HL-60/S4 (cell line): ENCODE data around the gene SOWAHD.
"Not testable (repeated sequence)": the region's sequence is repeated elsewhere in the genome, so short reads cannot be mapped to it uniquely, and the experiment has no call there.

Source experiments
- in situ Hi-C: fragments of 300-500 bp; cut with MboI; formaldehyde crosslinking; loops from 2 replicates; pipeline ENCODE4 v1.14.3; 2022; ENCODE audit warnings: low sequenced_read_pairs

SOWAHD gene

DNA sequence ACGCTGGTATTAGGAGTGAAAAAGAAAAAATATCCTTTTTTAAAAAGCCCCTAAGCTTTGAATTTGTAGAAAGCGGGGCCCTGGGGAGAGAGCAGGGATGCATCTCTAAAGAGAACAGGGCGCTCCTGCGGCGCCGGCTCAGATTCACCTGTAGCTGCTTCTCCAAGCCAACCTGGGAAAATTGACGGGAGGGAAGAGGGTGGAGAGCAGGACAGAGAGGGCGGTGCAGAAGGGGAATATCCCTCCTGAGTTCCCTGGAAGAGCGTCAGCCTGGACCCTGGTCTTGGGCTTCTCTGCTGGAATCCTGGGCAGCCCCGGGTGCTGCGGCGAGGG is 776 bp upstream of the SOWAHD start:
- in situ Hi-C loops, result no loop called here

DNA sequence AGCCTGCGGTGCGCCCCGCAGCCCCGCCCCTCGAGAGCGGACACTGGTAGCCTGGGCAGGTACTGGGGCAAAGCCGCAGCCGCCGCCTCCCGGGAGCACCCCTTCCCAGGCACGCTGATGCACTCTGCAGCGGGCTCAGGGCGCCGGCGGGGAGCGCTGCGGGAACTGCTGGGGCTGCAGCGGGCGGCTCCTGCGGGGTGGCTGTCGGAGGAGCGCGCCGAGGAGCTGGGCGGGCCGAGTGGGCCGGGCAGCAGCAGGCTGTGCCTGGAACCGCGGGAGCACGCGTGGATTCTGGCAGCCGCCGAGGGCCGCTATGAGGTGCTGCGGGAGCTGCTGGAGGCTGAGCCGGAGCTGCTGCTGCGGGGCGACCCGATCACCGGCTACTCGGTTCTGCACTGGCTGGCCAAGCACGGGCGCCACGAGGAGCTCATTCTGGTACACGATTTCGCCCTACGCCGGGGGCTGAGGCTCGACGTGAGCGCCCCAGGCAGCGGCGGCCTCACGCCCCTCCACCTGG is 401 bp downstream of the SOWAHD start:
- in situ Hi-C loops, result no loop called here

- in situ Hi-C loops, result no loop called here
Measured at GRCh38 chrX:119759248-119759766, 919 bp downstream of the SOWAHD start.

GRCh38 chrX:119760026-119760877 is 1.9 kb downstream of the SOWAHD start:
- in situ Hi-C loops, result no loop called here

DNA sequence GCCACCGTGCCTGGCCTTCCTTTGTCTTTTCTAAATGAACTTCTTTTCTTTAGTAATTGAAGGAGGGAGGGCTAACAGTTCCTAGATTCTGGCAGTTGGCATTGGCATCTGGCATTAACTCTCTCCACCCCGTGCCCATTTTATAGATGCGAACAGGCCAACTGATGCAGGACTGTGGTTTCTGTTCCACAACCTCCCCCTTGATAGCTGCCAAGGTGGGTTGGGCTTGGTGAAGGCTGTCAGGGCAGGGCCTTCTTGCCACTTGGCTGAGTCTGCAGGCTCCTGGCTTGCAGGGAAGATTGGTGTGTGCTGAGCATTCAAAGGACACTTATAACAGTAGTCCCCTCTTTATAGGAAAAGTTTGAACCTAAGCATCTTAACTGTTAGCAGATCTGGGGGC is 4.3 kb downstream of the SOWAHD start:
- in situ Hi-C loops, result no loop called here

DNA sequence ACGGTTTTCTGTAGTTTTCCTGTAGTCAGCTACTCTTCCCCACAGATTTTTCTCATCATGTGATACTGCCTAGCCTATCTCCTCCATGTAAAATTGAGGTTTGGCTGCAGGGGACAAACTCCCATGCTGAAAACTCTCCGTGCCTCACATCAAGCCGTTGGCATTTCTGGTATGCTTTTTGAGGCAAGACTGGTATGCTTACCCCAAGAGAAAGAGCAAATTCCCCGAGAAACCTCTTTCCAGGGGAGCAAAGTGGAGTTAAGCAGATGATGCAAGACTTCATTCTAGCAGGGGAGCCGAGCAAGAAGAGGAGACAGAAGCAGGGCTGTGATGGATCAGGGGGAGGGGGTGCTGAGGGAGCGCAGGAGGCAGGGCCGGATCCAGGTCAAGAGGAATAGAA is 4.8 kb downstream of the SOWAHD start:
- in situ Hi-C loops, result no loop called here

DNA sequence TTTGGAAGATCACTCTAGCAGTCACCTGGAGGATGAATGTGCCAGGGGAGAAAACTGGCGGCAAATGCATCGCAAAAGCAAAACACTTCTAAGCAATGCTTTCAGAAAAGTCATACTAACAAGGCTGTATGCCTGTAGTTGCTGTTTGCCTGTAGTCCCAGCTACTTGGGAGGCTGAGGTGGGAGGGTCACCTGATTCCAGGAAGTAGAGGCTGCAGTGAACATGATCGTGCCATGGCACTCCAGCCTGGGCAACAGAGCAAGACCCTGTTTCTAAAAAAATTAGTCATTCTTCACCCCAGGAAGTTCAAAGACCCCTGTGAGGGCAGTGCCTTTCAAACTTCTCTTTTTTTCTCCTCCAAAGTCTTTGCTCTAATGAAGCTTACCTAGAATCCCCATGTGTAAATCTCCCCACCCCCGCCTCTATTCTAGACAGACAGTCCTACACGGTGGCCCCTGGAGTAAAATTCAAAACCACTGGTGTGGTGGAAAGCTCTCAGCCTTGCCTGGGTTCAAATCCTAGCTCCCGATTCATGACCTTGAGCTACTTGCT is 5.5 kb downstream of the SOWAHD start:
- in situ Hi-C loops, result no loop called here

DNA sequence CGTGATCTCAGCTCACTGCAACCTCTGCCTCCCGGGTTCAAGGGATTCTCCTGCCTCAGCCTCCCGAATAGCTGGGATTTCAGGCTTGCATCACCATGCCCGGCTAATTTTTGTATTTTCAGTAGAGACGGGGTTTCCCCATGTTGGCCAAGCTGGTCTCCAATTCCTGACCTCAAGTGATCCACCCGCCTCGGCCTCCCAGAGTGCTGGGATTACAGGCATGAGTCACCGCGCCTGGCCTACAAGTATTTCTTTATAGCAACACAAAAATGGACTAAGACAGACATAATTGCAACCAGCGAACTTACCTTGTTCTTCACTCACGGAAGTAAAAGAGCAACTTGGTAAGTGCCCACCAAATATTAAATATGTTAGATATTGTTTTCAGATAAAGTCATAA is 10.0 kb downstream of the SOWAHD start:
- in situ Hi-C loops, result not testable (repeated sequence)

- in situ Hi-C loops, result not testable (repeated sequence)
Measured at GRCh38 chrX:119769388-119769787, 11.0 kb downstream of the SOWAHD start.

DNA sequence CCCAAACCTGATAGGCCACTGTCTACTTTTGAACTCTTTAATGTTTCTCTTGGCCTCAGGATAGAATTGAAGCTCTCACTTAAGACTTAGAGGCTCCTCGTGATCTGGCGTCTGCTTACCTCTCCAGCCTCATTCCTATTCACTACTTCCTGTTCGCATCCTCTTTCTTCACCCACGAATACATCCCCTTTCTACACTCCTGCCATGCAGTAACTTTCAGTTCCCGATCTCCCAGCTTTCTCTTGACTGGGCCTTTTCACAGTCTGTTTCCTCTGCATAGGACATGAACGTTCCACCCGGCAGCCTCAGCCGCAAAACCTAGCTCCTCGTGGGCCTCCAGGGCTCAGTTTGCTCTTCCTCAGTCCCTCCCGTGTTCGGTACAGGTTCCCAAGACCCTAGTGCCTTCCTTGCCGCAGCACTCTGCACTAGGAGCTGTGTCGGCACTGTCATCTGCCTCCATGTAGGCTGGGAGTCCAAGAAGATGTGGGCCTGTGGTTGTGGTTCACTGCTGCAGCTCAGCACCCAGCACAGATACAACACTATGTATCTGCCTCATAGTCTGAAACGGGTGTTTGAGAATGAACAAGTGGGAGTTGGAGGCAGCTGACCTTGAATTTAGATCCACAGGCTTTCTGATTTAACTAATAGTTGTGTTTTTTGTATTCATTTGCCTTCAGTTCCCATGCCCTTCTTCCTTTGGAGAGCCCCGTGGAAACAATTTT is 17.3 kb downstream of the SOWAHD start:
- in situ Hi-C loops, result no loop called here

- in situ Hi-C loops, result no loop called here
Measured at GRCh38 chrX:119778829-119779228, 20.4 kb downstream of the SOWAHD start.

DNA sequence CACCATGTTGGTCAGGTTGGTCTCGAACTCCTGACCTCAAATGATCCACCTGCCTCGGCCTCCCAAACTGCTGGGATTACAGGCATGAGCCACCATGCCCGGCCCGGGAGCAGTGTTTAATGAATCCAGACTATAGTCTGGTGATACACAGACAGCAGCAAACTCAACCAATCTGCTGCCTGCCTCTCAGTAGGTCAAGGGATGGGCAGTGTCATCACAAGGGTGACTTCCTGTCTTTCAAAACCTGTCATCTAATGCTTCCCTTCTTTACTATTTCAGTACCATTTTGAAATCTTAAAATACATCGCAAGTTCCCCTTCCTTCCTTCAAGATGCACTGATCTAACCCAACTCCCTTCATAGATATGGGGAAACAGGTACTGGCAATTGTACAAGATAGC is 24.6 kb downstream of the SOWAHD start:
- in situ Hi-C loops, result no loop called here

DNA sequence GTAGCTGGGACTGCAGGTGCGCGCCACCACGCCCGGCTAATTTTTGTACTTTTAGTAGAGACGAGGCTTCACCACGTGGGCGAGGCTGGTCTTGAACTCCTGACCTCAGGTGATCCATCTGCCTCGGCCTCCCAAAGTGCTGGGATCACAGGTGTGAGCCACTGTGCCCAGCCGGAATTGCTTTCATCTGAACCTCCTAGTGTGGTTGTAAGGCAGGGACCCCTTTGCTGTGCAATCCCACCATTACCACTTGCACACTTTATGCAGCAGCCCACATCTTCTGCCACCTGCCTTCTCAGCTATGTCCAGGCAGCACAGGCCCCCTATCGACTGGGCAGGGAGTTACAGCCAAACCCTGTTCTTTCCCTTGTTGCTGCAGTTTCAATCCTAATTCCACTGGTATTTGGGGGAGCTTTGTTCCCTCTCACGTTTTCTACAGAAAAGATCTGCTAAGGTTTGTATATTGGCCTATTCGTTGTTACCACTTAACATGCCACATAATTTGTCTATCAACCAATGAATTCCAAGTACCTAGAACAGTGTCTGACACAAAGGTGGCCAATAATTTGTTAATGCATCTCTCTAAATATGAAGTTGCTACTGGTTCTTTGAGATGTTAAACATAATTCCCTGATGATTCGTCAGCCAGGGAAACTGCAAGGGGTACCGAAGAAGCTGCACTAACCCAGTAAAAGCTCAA is 26.5 kb downstream of the SOWAHD start:
- in situ Hi-C loops, result no loop called here

DNA sequence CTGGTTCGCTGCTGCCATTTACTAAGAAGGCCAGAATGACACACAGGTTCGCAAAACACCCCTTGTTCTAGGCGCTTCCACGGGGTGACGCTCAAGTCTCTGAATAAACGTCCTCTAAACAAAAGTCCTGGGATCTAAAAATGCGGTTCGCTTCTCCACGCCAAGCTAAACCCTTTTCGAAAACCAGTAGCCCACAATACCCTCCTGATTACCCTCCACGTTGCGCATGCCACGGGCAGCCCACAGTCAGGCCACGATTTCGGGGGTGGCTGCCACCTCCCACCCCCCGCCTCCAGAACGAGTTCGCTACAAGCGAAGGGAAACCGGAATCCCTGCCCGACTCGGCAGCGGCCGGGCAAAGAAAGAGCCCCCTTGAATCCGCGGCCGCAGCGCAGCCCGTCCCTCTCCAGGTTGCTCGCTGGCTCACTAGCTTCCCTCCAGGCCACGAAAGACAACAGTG is 32.6 kb downstream of the SOWAHD start:
- in situ Hi-C loops, result no loop called here

GRCh38 chrX:119791437-119792231 is 33.2 kb downstream of the SOWAHD start, which contains the start of gene RPL39:
Gene RPL39, minus strand, starts transcription at chrX:119791630. Its CDS starts 54 bp downstream, at chrX:119791576.
- in situ Hi-C loops, result no loop called here

GRCh38 chrX:119801253-119802221 is 43.1 kb downstream of the SOWAHD start:
- in situ Hi-C loops, result no loop called here

- in situ Hi-C loops, result no loop called here
Measured at GRCh38 chrX:119802546-119802945, 44.2 kb downstream of the SOWAHD start.

DNA sequence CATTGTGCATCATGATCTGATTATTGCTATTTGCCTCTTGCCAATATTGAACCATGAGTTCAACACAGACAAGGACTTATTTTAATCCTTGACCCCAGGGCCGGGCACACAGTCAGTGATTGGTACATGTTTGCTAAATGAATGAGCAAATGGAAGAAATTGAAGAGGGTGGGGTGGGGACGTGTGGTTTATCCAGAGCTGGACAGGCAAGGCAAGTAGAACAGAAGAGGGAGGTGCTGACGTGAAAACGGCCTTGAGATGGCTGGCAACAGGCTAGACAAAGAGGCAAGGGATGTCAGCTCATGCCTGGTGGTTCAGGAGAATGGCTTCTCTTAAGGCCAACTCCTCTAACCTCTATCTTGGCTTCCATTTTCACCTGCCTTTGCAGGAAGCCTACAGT is 50.1 kb downstream of the SOWAHD start:
- in situ Hi-C loops, result not testable (repeated sequence)

DNA sequence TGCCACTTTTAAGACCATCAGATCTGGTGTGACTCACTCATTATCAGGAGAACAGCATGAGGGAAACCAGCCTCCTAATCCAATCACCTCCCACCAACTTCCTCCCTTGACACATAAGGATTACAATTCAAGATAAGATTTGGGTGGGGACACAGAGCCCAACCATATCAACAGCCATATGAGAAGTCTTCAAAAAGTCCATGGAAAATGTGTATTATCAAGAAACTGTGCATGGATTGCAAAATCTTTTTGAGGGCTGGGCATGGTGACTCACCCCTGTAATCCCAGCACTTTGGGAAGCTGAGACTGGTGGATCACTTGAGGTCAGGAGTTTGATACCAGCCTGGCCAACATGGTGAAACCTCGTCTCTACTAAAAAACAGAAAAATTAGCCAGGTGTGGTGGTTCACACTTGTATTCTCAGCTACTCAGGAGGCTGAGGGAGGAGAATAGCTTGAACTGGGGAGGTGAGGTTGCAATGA is 50.8 kb downstream of the SOWAHD start:
- in situ Hi-C loops, result no loop called here
